B cell (primary cell): ENCODE data around the gene DLX2. TPM values are rescaled to one million over a fixed set of nuclear protein-coding genes. Genes with fewer than 3 reads are reported as not detected.

Experiments
- ATAC-seq: fragments of 200-7000 bp; cut with Tn5 transposase; one replicate; pipeline ENCODE4 v1.10.0; 2021; ENCODE audit warnings: low read depth, mild to moderate bottlenecking, moderate number of reproducible peaks, moderate library complexity
- CTCF ChIA-PET: fragments of 350-600 bp; sonication (Branson Sonifier 250); formaldehyde crosslinking; loops from one replicate; lab custom pipeline; 2021; ENCODE audit warnings: antibody characterized with exemption, inconsistent platforms; lab: Charles Lee
- POLR2A ChIA-PET: fragments of 350-600 bp; sonication (Branson Sonifier 250); formaldehyde crosslinking; loops from one replicate; lab custom pipeline; 2021; ENCODE audit warnings: antibody characterized with exemption; lab: Charles Lee
- DNase-seq: peaks from one replicate; pipeline ENCODE4 v3.0.0; 2013
- H2AFZ ChIP-seq: 2 replicates; pipeline ENCODE4 v1.6.1; 2012; ENCODE audit warnings: mild to moderate bottlenecking, low read depth, low read length; ENCODE audit not compliant: insufficient read depth, poor library complexity, severe bottlenecking
- H3K27ac ChIP-seq, 2 donors: 1 replicate in 1 of 2; 2 replicates in 1 of 2; pipeline ENCODE4 v1.5.1; 2012 to 2013; ENCODE audit warnings: low read length in 2 of 2, mild to moderate bottlenecking in 2 of 2, moderate library complexity in 1 of 2
- H3K27me3 ChIP-seq, 4 experiments: fragments of 200-600 bp in 1 of 4; sonication (generic) in 1 of 4; replicated peaks in 1 of 4; 1 replicate in 2 of 4; 2 replicates in 2 of 4; pipeline versions ENCODE4 v1.6.1 to v1.7.0; 2013 to 2016; ENCODE audit warnings: low read length in 3 of 4, mild to moderate bottlenecking in 2 of 4, mixed read lengths in 1 of 4, moderate library complexity in 1 of 4; ENCODE audit not compliant: insufficient read depth in 4 of 4, control insufficient read depth in 3 of 4; ENCODE audit errors: control extremely low read depth in 1 of 4
- H3K36me3 ChIP-seq, 2 experiments: replicated peaks in 1 of 2; 1 replicate in 1 of 2; 2 replicates in 1 of 2; pipeline versions ENCODE4 v1.6.1 to v1.7.1; 2013; ENCODE audit warnings: low read length in 1 of 2; ENCODE audit not compliant: insufficient read depth in 2 of 2, control insufficient read depth in 1 of 2; ENCODE audit errors: control extremely low read depth in 1 of 2, extremely low read depth in 1 of 2
- H3K4me1 ChIP-seq, 2 donors: fragments of 200-600 bp in 1 of 2; sonication (generic) in 1 of 2; 1 replicate in 1 of 2; 2 replicates in 1 of 2; pipeline versions ENCODE4 v1.5.1 to v1.6.1; 2013 to 2017; ENCODE audit warnings: low read length in 2 of 2; ENCODE audit not compliant: control insufficient read depth in 2 of 2, insufficient read depth in 2 of 2
- H3K4me2 ChIP-seq: replicated peaks from 2 replicates; pipeline ENCODE3; 2012; ENCODE audit warnings: mild to moderate bottlenecking, low read depth, low read length; ENCODE audit not compliant: poor library complexity, severe bottlenecking
- H3K4me3 ChIP-seq, 5 experiments: fragments of 200-600 bp in 1 of 5; sonication (generic) in 1 of 5; 1 replicate in 3 of 5; 2 replicates in 2 of 5; pipeline versions ENCODE4 v1.5.1 to v1.7.0; 2011 to 2016; ENCODE audit warnings: low read length in 4 of 5, mild to moderate bottlenecking in 4 of 5, low read depth in 2 of 5, control low read depth in 1 of 5, moderate library complexity in 1 of 5; ENCODE audit not compliant: insufficient read depth in 1 of 5; ENCODE audit errors: control extremely low read depth in 1 of 5, extremely low read depth in 1 of 5
- H3K79me2 ChIP-seq: fragments of 200-600 bp; sonication (generic); one replicate; pipeline ENCODE4 v1.6.0; 2016; ENCODE audit warnings: low read length; ENCODE audit not compliant: control insufficient read depth, insufficient read depth
- H3K9ac ChIP-seq: fragments of 200-600 bp; sonication (generic); 2 replicates; pipeline ENCODE4 v1.6.1; 2017; ENCODE audit warnings: mild to moderate bottlenecking, low read length, moderate library complexity
- H3K9me3 ChIP-seq, 3 donors: one replicate each; pipeline versions ENCODE4 v1.6.1 to v1.7.1; 2013; ENCODE audit warnings: low read length in 2 of 3; ENCODE audit not compliant: control insufficient read depth in 2 of 3, insufficient read depth in 1 of 3; ENCODE audit errors: control extremely low read depth in 1 of 3
- H4K20me1 ChIP-seq: 2 replicates; pipeline ENCODE4 v1.6.0; 2012; ENCODE audit warnings: mild to moderate bottlenecking, low read length; ENCODE audit not compliant: insufficient read depth, control insufficient read depth, poor library complexity, severe bottlenecking
- H3K27ac Mint-ChIP-seq: one replicate; pipeline ENCODE4 v1.8.0; 2021; ENCODE audit warnings: mixed read lengths
- H3K27me3 Mint-ChIP-seq: one replicate; pipeline ENCODE4 v1.8.0; 2021; ENCODE audit warnings: mixed read lengths
- H3K4me1 Mint-ChIP-seq: one replicate; pipeline ENCODE4 v1.8.0; 2021; ENCODE audit warnings: mixed read lengths
- H3K4me3 Mint-ChIP-seq: one replicate; pipeline ENCODE4 v1.8.0; 2021; ENCODE audit warnings: mixed read lengths
- H3K9me3 Mint-ChIP-seq: one replicate; pipeline ENCODE4 v1.8.0; 2022; ENCODE audit warnings: mixed read lengths; ENCODE audit not compliant: insufficient read depth
- CTCF ChIP-seq: fragments of 200-600 bp; IDR thresholded peaks from one replicate; pipeline ENCODE4 v1.8.0; 2022; ENCODE audit warnings: antibody characterized with exemption, mild to moderate bottlenecking
- EZH2 ChIP-seq: IDR thresholded peaks from 2 replicates; pipeline ENCODE4 v1.6.1; 2012; ENCODE audit warnings: borderline replicate concordance, low read depth, mild to moderate bottlenecking, moderate library complexity, low read length; ENCODE audit not compliant: insufficient read depth, poor library complexity, severe bottlenecking
- WGBS: methylation state at CpG from one replicate; pipeline ENCODE4 v1.1.5; 2013; ENCODE audit warnings: missing lambda C conversion rate; ENCODE audit not compliant: insufficient coverage; 5-methylcytosine and 5-hydroxymethylcytosine counted together
- intact Hi-C: fragments of 100-400 bp; cut with micrococcal nuclease; formaldehyde crosslinking; loops from one replicate; pipeline ENCODE4 v1.10.0; 2022
- polyA plus RNA-seq: library from polyadenylated mRNA; depleted of rRNA; stranded (reverse); fragments of >200 nt; gene quantifications from 2 replicates; pipeline ENCODE4 v1.2.3, GENCODE V29; 2012
- total RNA-seq, 2 donors: library from RNA; stranded (reverse); fragments of 120-200 nt in 1 of 2; gene quantifications; 1 replicate in 1 of 2; 2 replicates in 1 of 2; pipeline versions ENCODE4 v1.2.3 to v1.2.4, GENCODE V29; 2013 to 2022

The DLX2 gene
- total and polyA plus RNA-seq, 2 donors (not counting 1 experiment from before 2014, with no cell fraction given): 0.13 to 0.52 TPM

GRCh38 chr2:172137943-172138342 is 35.2 kb upstream of the DLX2 start:
- no CpG with 5 or more reads among the region's 2 CpGs for WGBS

GRCh38 chr2:172137109-172137508 is 34.4 kb upstream of the DLX2 start:
- Histone ChIP-seq H2AFZ (no peak overlapping the region), H3K9ac (no peak overlapping the region), H3K79me2 (no peaks in the 10 kb centered on the region), H3K4me1 (no peaks in the 10 kb centered on the region), H3K4me3 (no peak overlapping the region), H4K20me1 (no peaks in the 10 kb centered on the region), H3K4me2 (no peak overlapping the region), H3K36me3 (no peaks in the 10 kb centered on the region), H3K27me3 (peaks cover 0 to 5% (median 0%) of the 10 kb centered on the region in 4 experiments), H3K9me3 (no peaks in the 10 kb centered on the region), H3K27ac (no peak overlapping the region)
- DNase-seq: no peak
- intact Hi-C loops: no loop called here
- TF ChIP-seq CTCF (no peak), EZH2 (no peak)
- POLR2A ChIA-PET: no interaction called here
- CTCF ChIA-PET: interaction anchor here (1.4 kb wide), 1 partner anchor 9 kb away, joined by 7 read pairs; no protein-coding TSS in a partner anchor
- no peaks in the 10 kb centered on the region for H3K4me1 Mint-ChIP-seq
- no peak overlapping the region for H3K27ac Mint-ChIP-seq
- peaks cover 13% of the 10 kb centered on the region for H3K27me3 Mint-ChIP-seq
- no peak overlapping the region for H3K4me3 Mint-ChIP-seq
- H3K9me3 Mint-ChIP-seq: no peaks in the 10 kb centered on the region
- WGBS: no CpG with 5 or more reads among the region's 2 CpGs
- ATAC-seq: no peak

More at GRCh38 chr2:172137943-172138342, 35.2 kb upstream of the DLX2 start:
- Histone ChIP-seq H3K9me3 (no peaks in the 10 kb centered on the region), H4K20me1 (no peaks in the 10 kb centered on the region), H3K79me2 (no peaks in the 10 kb centered on the region), H3K27me3 (peaks cover 0 to 5% (median 0%) of the 10 kb centered on the region in 4 experiments), H3K9ac (no peak overlapping the region), H3K4me1 (no peaks in the 10 kb centered on the region), H2AFZ (no peak overlapping the region), H3K4me3 (no peak overlapping the region), H3K4me2 (no peak overlapping the region), H3K36me3 (no peaks in the 10 kb centered on the region), H3K27ac (no peak overlapping the region)
- Mint-ChIP-seq H3K4me3 (no peak overlapping the region), H3K9me3 (no peaks in the 10 kb centered on the region), H3K27ac (no peak overlapping the region), H3K27me3 (peaks cover 13% of the 10 kb centered on the region), H3K4me1 (no peaks in the 10 kb centered on the region)
- CTCF ChIA-PET: no interaction called here
- ATAC-seq: no peak
- DNase-seq: no peak
- no peak for TF ChIP-seq CTCF
- TF ChIP-seq EZH2: no peak
- intact Hi-C loops: no loop called here
- POLR2A ChIA-PET: no interaction called here
